ENCODE results near the gene ZFAND3. TPM values are rescaled to one million over a fixed set of nuclear protein-coding genes. Genes with fewer than 3 reads are reported as not detected.

The ZFAND3 gene
- total and polyA plus RNA-seq, 10 of the 15 experiments (the other 5 are each of a cell fraction or from before 2014, with no cell fraction given) = 0.90 to 34.4 (median 16.3) TPM

DNA sequence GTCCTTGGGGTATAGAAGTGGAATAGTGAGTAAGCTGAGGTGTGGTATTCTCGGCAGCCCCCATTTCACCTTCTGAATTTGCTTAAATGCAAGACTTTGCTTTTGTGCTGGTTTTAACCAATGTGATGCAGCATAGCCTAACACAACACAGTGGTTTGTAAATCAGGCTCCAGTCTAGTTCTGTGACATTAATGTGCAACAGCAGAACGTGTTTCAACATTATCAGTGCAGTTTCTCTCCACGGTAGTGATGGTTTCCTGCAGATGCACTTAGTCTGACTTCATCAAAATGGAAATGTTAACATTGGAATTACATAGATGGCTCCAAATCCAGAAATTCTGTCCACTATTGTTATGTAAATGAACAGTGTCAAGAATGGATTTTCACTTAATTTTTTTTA lies 139.5 kb downstream of the ZFAND3 start:
- ChIA-PET CTCF (interaction anchor here (1.0 kb wide), 1 partner anchor 100 kb away, joined by 3 read pairs; no protein-coding TSS in a partner anchor), RAD21 (ENCODE audit: unreplicated experiment) (interaction anchor here (2.0 kb wide), 1 partner anchor 16 kb away, joined by 4 read pairs; no protein-coding TSS in a partner anchor), POLR2A (interaction anchor here (0.5 to 1.0 kb wide), 2 partner anchors 24 to 179 kb away, joined by 4 to 6 read pairs; no protein-coding TSS in a partner anchor), SMC1A (ENCODE audit: uncharacterized antibody, unreplicated experiment) (interaction anchor here (0.5 to 2.2 kb wide), 2 partner anchors 17 to 1296 kb away, joined by 3 to 11 read pairs; no protein-coding TSS in a partner anchor)
- in situ Hi-C loops (cut with MboI) = no loop called here
- peak; percentile 39 for ATAC-seq
- Histone ChIP-seq H3K27me3 (replicated peaks in 1 of 2; ENCODE audit: control insufficient read depth in 2 of 2, insufficient read depth in 2 of 2, low read length in 1 of 2) (no peaks in the 10 kb centered on the region), H3K4me1 (ENCODE audit: control insufficient read depth, insufficient read depth, low read length) (peaks cover 21% of the 10 kb centered on the region), H3K9ac (ENCODE audit: control insufficient read depth, insufficient read depth, low read length) (no peak overlapping the region), H3K4me2 (ENCODE audit: control insufficient read depth, insufficient read depth) (no peak overlapping the region), H3K79me2 (ENCODE audit: control insufficient read depth, insufficient read depth, low read length) (peaks cover 40% of the 10 kb centered on the region), H3K4me3 (no peak overlapping the region), H3K9me3 (replicated peaks; ENCODE audit: control insufficient read depth, insufficient read depth, low read length) (no peaks in the 10 kb centered on the region), H4K20me1 (ENCODE audit: control insufficient read depth, insufficient read depth) (no peaks in the 10 kb centered on the region), H2AFZ (ENCODE audit: control insufficient read depth, low read depth, low read length) (no peak overlapping the region), H3K36me3 (ENCODE audit: control insufficient read depth in 2 of 2, insufficient read depth in 2 of 2, low read length in 1 of 2) (no peaks in the 10 kb centered on the region), H3K27ac (ENCODE audit: control insufficient read depth, insufficient read depth) (no peak overlapping the region)
- no TSS peak for BruUV-seq (replicated peaks)
- no peak for FAIRE-seq
- intact Hi-C loops (cut with micrococcal nuclease; ENCODE audit: unreplicated experiment) = no loop called here
- TF ChIP-seq ZSCAN29 (IDR thresholded peaks at IDR 0.05) (no peak), SIN3A (IDR thresholded peaks at IDR 0.05; ENCODE audit: low read depth, low read length) (no peak), CREB1 (IDR thresholded peaks at IDR 0.05; ENCODE audit: low read depth) (no peak), DPF2 (IDR thresholded peaks at IDR 0.05) (no peak), EED (IDR thresholded peaks at IDR 0.05; ENCODE audit: low read depth) (no peak), POU2F2 (IDR thresholded peaks at IDR 0.05; ENCODE audit: borderline replicate concordance, low read depth, low read length) (no peak), HDGF (IDR thresholded peaks at IDR 0.05) (no peak), KDM1A (IDR thresholded peaks at IDR 0.05; ENCODE audit: borderline replicate concordance) (no peak), NR2F1 (conservative IDR thresholded peaks at IDR 0.05) (no peak), SIX5 (IDR thresholded peaks at IDR 0.05; ENCODE audit: low read depth, low read length, severe bottlenecking) (no peak), SP1 (IDR thresholded peaks at IDR 0.05; ENCODE audit: low read depth, low read length) (no peak), STAT1 (conservative IDR thresholded peaks at IDR 0.05) (no peak), SMAD5 (IDR thresholded peaks at IDR 0.05; ENCODE audit: low read depth) (no peak), NFYB (IDR thresholded peaks at IDR 0.05; ENCODE audit: insufficient read depth, low read depth, low read length) (no peak), NBN (IDR thresholded peaks at IDR 0.05) (no peak), CHD1 (IDR thresholded peaks at IDR 0.05; ENCODE audit: low read depth, low read length) (no peak), POLR2AphosphoS2 (IDR thresholded peaks at IDR 0.05; ENCODE audit: low read depth, low read length) (no peak)
- TF ChIP-seq, protein P1, sequence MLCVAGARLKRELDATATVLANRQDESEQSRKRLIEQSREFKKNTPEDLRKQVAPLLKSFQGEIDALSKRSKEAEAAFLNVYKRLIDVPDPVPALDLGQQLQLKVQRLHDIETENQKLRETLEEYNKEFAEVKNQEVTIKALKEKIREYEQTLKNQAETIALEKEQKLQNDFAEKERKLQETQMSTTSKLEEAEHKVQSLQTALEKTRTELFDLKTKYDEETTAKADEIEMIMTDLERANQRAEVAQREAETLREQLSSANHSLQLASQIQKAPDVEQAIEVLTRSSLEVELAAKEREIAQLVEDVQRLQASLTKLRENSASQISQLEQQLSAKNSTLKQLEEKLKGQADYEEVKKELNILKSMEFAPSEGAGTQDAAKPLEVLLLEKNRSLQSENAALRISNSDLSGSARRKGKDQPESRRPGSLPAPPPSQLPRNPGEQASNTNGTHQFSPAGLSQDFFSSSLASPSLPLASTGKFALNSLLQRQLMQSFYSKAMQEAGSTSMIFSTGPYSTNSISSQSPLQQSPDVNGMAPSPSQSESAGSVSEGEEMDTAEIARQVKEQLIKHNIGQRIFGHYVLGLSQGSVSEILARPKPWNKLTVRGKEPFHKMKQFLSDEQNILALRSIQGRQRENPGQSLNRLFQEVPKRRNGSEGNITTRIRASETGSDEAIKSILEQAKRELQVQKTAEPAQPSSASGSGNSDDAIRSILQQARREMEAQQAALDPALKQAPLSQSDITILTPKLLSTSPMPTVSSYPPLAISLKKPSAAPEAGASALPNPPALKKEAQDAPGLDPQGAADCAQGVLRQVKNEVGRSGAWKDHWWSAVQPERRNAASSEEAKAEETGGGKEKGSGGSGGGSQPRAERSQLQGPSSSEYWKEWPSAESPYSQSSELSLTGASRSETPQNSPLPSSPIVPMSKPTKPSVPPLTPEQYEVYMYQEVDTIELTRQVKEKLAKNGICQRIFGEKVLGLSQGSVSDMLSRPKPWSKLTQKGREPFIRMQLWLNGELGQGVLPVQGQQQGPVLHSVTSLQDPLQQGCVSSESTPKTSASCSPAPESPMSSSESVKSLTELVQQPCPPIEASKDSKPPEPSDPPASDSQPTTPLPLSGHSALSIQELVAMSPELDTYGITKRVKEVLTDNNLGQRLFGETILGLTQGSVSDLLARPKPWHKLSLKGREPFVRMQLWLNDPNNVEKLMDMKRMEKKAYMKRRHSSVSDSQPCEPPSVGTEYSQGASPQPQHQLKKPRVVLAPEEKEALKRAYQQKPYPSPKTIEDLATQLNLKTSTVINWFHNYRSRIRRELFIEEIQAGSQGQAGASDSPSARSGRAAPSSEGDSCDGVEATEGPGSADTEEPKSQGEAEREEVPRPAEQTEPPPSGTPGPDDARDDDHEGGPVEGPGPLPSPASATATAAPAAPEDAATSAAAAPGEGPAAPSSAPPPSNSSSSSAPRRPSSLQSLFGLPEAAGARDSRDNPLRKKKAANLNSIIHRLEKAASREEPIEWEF (IDR thresholded peaks at IDR 0.05; ENCODE audit: insufficient replicate concordance, low read depth, low read length) = no peak
- no peak for DNase-seq (ENCODE audit: low read depth, low spot score)
- 0% methylated on average over 3 of the region's 3 CpGs for WGBS (ENCODE audit: insufficient coverage, insufficient replicate concordance, low lambda C conversion rate, missing lambda C conversion rate)
